GM12878 (cell line): ENCODE results near the gene TMEM178A. TPM values are rescaled to one million over a fixed set of nuclear protein-coding genes. Genes with fewer than 3 reads are reported as not detected.

Experiments used
- ATAC-seq: fragments of 200-7000 bp; cut with Tn5 transposase; 3 replicates; pipeline ENCODE4 v1.9.1; 2020; ENCODE audit warnings: mild to moderate bottlenecking, moderate library complexity
- BruUV-seq: library from RNA; stranded (reverse); fragments of 400-500 nt; replicated peaks from 2 replicates; lab custom pipeline; 2021; lab: Mats Ljungman, UMichigan
- CTCF ChIA-PET: fragments of 300-600 bp; sonication (Branson Sonifier 250); formaldehyde crosslinking; extraction: SDS; loops from one replicate; lab custom pipeline; 2021; ENCODE audit warnings: inconsistent platforms; lab: Yijun Ruan, JAX
- POLR2A ChIA-PET: fragments of 350-600 bp; formaldehyde crosslinking; extraction: SDS; loops from one replicate; lab custom pipeline; 2021; ENCODE audit warnings: inconsistent platforms; lab: Charles Lee
- RAD21 ChIA-PET: fragments of 300-600 bp; sonication (Branson Sonifier 250); formaldehyde crosslinking; loops from one replicate; lab custom pipeline; 2023; ENCODE audit warnings: antibody characterized with exemption; ENCODE audit not compliant: unreplicated experiment; lab: Charles Lee
- SMC1A ChIA-PET: fragments of 300-600 bp; sonication (Branson Sonifier 250); formaldehyde crosslinking; loops from one replicate; lab custom pipeline; 2023; ENCODE audit not compliant: unreplicated experiment, uncharacterized antibody; lab: Charles Lee
- DNase-seq: peaks from one replicate; pipeline ENCODE4 v3.0.0-alpha.2; 2011; ENCODE audit warnings: low read depth, low spot score
- FAIRE-seq: peaks from 3 replicates; lab custom pipeline; 2011; peaks lifted over from hg19 to GRCh38; lab: Jason Lieb, UNC
- H2AFZ ChIP-seq: 2 replicates; pipeline ENCODE4 v1.6.0; 2011; ENCODE audit warnings: low read depth, low read length, control low read depth; ENCODE audit not compliant: control insufficient read depth
- H3K27ac ChIP-seq: 2 replicates; pipeline ENCODE4 v1.5.1; 2011; ENCODE audit warnings: control low read depth; ENCODE audit not compliant: control insufficient read depth, insufficient read depth
- H3K27me3 ChIP-seq, 2 experiments: replicated peaks in 1 of 2; 2 replicates each; pipeline versions ENCODE4 v1.6.0 to v1.6.1; 2011; ENCODE audit warnings: low read length in 1 of 2; ENCODE audit not compliant: control insufficient read depth in 2 of 2, insufficient read depth in 2 of 2
- H3K36me3 ChIP-seq, 2 experiments: 2 replicates each; pipeline ENCODE4 v1.5.1; 2011; ENCODE audit warnings: low read length in 1 of 2; ENCODE audit not compliant: control insufficient read depth in 2 of 2, insufficient read depth in 2 of 2
- H3K4me1 ChIP-seq: 2 replicates; pipeline ENCODE4 v1.6.1; 2011; ENCODE audit warnings: mild to moderate bottlenecking, low read length, moderate library complexity, mixed read lengths; ENCODE audit not compliant: control insufficient read depth, insufficient read depth
- H3K4me2 ChIP-seq: 2 replicates; pipeline ENCODE4 v1.6.0; 2011; ENCODE audit warnings: control low read depth; ENCODE audit not compliant: control insufficient read depth, insufficient read depth
- H3K4me3 ChIP-seq: fragments of 200-600 bp; sonication (generic); 2 replicates; pipeline ENCODE4 v1.5.1; 2016
- H3K79me2 ChIP-seq: 2 replicates; pipeline ENCODE4 v1.6.0; 2011; ENCODE audit warnings: low read length; ENCODE audit not compliant: control insufficient read depth, insufficient read depth
- H3K9ac ChIP-seq: 2 replicates; pipeline ENCODE4 v1.8.0; 2011; ENCODE audit warnings: low read length, control low read depth, mixed read lengths; ENCODE audit not compliant: control insufficient read depth, insufficient read depth
- H3K9me3 ChIP-seq: replicated peaks from 3 replicates; pipeline ENCODE4 v1.5.1; 2011; ENCODE audit warnings: mild to moderate bottlenecking, low read length; ENCODE audit not compliant: control insufficient read depth, insufficient read depth
- H4K20me1 ChIP-seq: 2 replicates; pipeline ENCODE4 v1.6.0; 2011; ENCODE audit not compliant: control insufficient read depth, insufficient read depth
- BCL11A ChIP-seq: IDR thresholded peaks from 2 replicates; pipeline ENCODE4 v1.6.1; 2011; ENCODE audit warnings: low read depth, low read length
- BCLAF1 ChIP-seq: fragments of 450-650 bp; IDR thresholded peaks from 2 replicates; pipeline ENCODE4 v1.6.1; 2017; ENCODE audit warnings: antibody characterized with exemption, mild to moderate bottlenecking, moderate library complexity
- IRF3 ChIP-seq: fragments of 450-650 bp; IDR thresholded peaks from 2 replicates; pipeline ENCODE4 v1.6.1; 2014; ENCODE audit warnings: mild to moderate bottlenecking
- LARP7 ChIP-seq: fragments of 450-650 bp; IDR thresholded peaks from 2 replicates; pipeline ENCODE4 v1.6.1; 2017; ENCODE audit warnings: mild to moderate bottlenecking
- MYC ChIP-seq: IDR thresholded peaks from 2 replicates; pipeline ENCODE4 v1.6.1; 2011; ENCODE audit warnings: mild to moderate bottlenecking, low read length, moderate library complexity, inconsistent platforms; ENCODE audit not compliant: insufficient read depth, insufficient replicate concordance, insufficient read length, severe bottlenecking
- NRF1 ChIP-seq: conservative IDR thresholded peaks from 2 replicates; pipeline ENCODE4 v1.6.1; 2011; ENCODE audit warnings: mild to moderate bottlenecking, low read depth, low read length, improper control_type of control experiment
- PML ChIP-seq: IDR thresholded peaks from 2 replicates; pipeline ENCODE4 v1.6.1; 2012; ENCODE audit warnings: low read length, inconsistent platforms
- SKIL ChIP-seq: fragments of 450-650 bp; IDR thresholded peaks from 2 replicates; pipeline ENCODE4 v1.6.1; 2017; ENCODE audit warnings: mild to moderate bottlenecking, low read depth, inconsistent platforms; ENCODE audit not compliant: poor library complexity, severe bottlenecking
- SP1 ChIP-seq: IDR thresholded peaks from one replicate; pipeline ENCODE4 v1.6.1; 2011; ENCODE audit warnings: low read depth, low read length
- SREBF1 ChIP-seq: IDR thresholded peaks from 2 replicates; pipeline ENCODE4 v1.6.1; 2012; ENCODE audit warnings: mild to moderate bottlenecking, low read length
- TCF3 ChIP-seq: IDR thresholded peaks from 2 replicates; pipeline ENCODE4 v1.6.1; 2012; ENCODE audit warnings: low read depth, mild to moderate bottlenecking, low read length, borderline replicate concordance; ENCODE audit not compliant: insufficient read depth
- ZBED1 ChIP-seq: IDR thresholded peaks from 2 replicates; pipeline ENCODE4 v1.6.1; 2016; ENCODE audit warnings: borderline replicate concordance
- ZNF274 ChIP-seq: IDR thresholded peaks from one replicate; pipeline ENCODE4 v1.8.0; 2011; ENCODE audit not compliant: insufficient read length, insufficient read depth
- ZNF592 ChIP-seq: fragments of 450-650 bp; IDR thresholded peaks from 2 replicates; pipeline ENCODE4 v1.6.1; 2017; ENCODE audit warnings: mild to moderate bottlenecking, moderate library complexity
- WGBS: methylation state at CpG from one replicate; pipeline ENCODE4 v1.1.6; 2016; ENCODE audit warnings: low lambda C conversion rate; ENCODE audit not compliant: insufficient replicate concordance, insufficient coverage; ENCODE audit errors: missing lambda C conversion rate; 5-methylcytosine and 5-hydroxymethylcytosine counted together
- in situ Hi-C: fragments of 300-500 bp; cut with MboI; formaldehyde crosslinking; loops from 9 replicates; pipeline ENCODE4 v1.14.3; 2018; ENCODE audit warnings: mixed read lengths
- intact Hi-C: fragments of 100-400 bp; cut with micrococcal nuclease; formaldehyde crosslinking; loops from one replicate; pipeline ENCODE4 v1.14.2; 2022; ENCODE audit not compliant: unreplicated experiment
- polyA plus RNA-seq, 11 experiments: library from polyadenylated mRNA; depleted of rRNA in 4 of 11; unstranded in 6 of 11; stranded (reverse) in 5 of 11; fragments of >200 nt; fragmentation: Nextera tagmentation in 4 of 11; fragmentation: Illumina TruSeq in 1 of 11; extraction: Ambion mirVana in 4 of 11; extraction: Trizol in 1 of 11; gene quantifications; 1 replicate in 1 of 11; 2 replicates in 10 of 11; pipeline versions ENCODE4 v1.2.1 to v1.2.3, GENCODE V29; 2011 to 2016; ENCODE audit warnings: inconsistent platforms in 2 of 11, missing spikeins in 2 of 11, low read depth in 1 of 11
- total RNA-seq, 4 experiments: library from RNA; depleted of rRNA in 3 of 4; stranded (reverse); fragments of >200 nt in 3 of 4; fragmentation: Illumina TruSeq in 1 of 4; extraction: Trizol in 1 of 4; gene quantifications; 2 replicates each; pipeline versions ENCODE4 v1.2.1 to v1.2.3, GENCODE V29; 2013 to 2021

The TMEM178A gene
- total and polyA plus RNA-seq, 10 of the 15 experiments (the other 5 are each of a cell fraction or from before 2014, with no cell fraction given) = not detected

- no peaks in the 10 kb centered on the region for H3K79me2 ChIP-seq
- H3K9me3 ChIP-seq = no peaks in the 10 kb centered on the region
- ATAC-seq = no peak
- no peak overlapping the region for H3K27ac ChIP-seq
- POLR2A ChIA-PET = no interaction called here
- no TSS peak for BruUV-seq
- H4K20me1 ChIP-seq = no peaks in the 10 kb centered on the region
- no peaks in the 10 kb centered on the region for H3K4me1 ChIP-seq
- peaks cover 2 to 18% of the 10 kb centered on the region in 2 experiments for H3K36me3 ChIP-seq
- no peak overlapping the region for H2AFZ ChIP-seq
- no peaks in the 10 kb centered on the region for H3K27me3 ChIP-seq
- RAD21 ChIA-PET = interaction anchor here (0.6 kb wide), 1 partner anchor 503 kb away, joined by 3 read pairs; no protein-coding TSS in a partner anchor
- H3K4me3 ChIP-seq = no peak overlapping the region
- DNase-seq = no peak
- SMC1A ChIA-PET = interaction anchor here (6.7 kb wide), 1 partner anchor 355 kb away, joined by 63 read pairs; no protein-coding TSS in a partner anchor
- H3K4me2 ChIP-seq = no peak overlapping the region
- FAIRE-seq = no peak
- CTCF ChIA-PET = interaction anchor here (0.8 to 8.2 kb wide), 4 partner anchors 141 to 354 kb away, joined by 3 to 145 read pairs (median 3); no protein-coding TSS in a partner anchor
- H3K9ac ChIP-seq = no peak overlapping the region
- intact Hi-C loops (loop anchor here (5.0 kb wide), 1 partner anchor 666 kb away; no protein-coding TSS in a partner anchor), in situ Hi-C loops (loop anchor here (25.0 kb wide), 1 partner anchor 671 kb away; no protein-coding TSS in a partner anchor)
- 92% methylated on average over 10 of the region's 10 CpGs for WGBS
- TF ChIP-seq SREBF1 (no peak), SKIL (no peak), ZNF274 (no peak), TCF3 (no peak), NRF1 (no peak), IRF3 (no peak), BCLAF1 (no peak), ZBED1 (no peak), SP1 (no peak), BCL11A (no peak), MYC (no peak), ZNF592 (no peak), LARP7 (no peak), PML (no peak)
These were observed 67.5 kb downstream of the TMEM178A start for GRCh38 chr2:39733070-39733674.
